HepG2 (cell line): ENCODE data around the gene C20orf202. TPM values are rescaled to one million over a fixed set of nuclear protein-coding genes. Genes with fewer than 3 reads are reported as not detected.

Experiments used
- AKAP8 ChIP-seq: sonication (generic); formaldehyde crosslinking; IDR thresholded peaks from 2 replicates; pipeline ENCODE4 v1.5.1; 2020; ENCODE audit warnings: mild to moderate bottlenecking, missing genetic modification reagents
- BORCS8-MEF2B ChIP-seq: sonication (generic); formaldehyde crosslinking; IDR thresholded peaks from 2 replicates; pipeline ENCODE4 v1.8.0; 2022; ENCODE audit warnings: mild to moderate bottlenecking, missing genetic modification reagents
- BRCA1 ChIP-seq: sonication (generic); formaldehyde crosslinking; IDR thresholded peaks from 2 replicates; pipeline ENCODE4 v1.4.0; 2020; ENCODE audit warnings: missing genetic modification reagents
- DBP ChIP-seq: sonication (generic); formaldehyde crosslinking; IDR thresholded peaks from 2 replicates; pipeline ENCODE4 v1.4.0; 2020; ENCODE audit warnings: missing genetic modification reagents; ENCODE audit errors: not compliant biosample characterization
- ESRRA ChIP-seq: sonication (generic); formaldehyde crosslinking; IDR thresholded peaks from 2 replicates; pipeline ENCODE4 v1.5.1; 2020; ENCODE audit warnings: mild to moderate bottlenecking, low read depth, missing genetic modification reagents
- MAZ ChIP-seq, 2 experiments: sonication (generic) in 1 of 2; formaldehyde crosslinking in 1 of 2; IDR thresholded peaks; 2 replicates each; pipeline versions ENCODE4 v1.5.0 to v1.6.1; 2012 to 2020; ENCODE audit warnings: low read depth in 2 of 2, mild to moderate bottlenecking in 2 of 2, borderline replicate concordance in 1 of 2, improper control_type of control experiment in 1 of 2, low read length in 1 of 2, missing genetic modification reagents in 1 of 2, moderate library complexity in 1 of 2
- SETDB1 ChIP-seq: sonication (generic); formaldehyde crosslinking; IDR thresholded peaks from 2 replicates; pipeline ENCODE4 v1.5.1; 2020; ENCODE audit warnings: missing genetic modification reagents, mild to moderate bottlenecking, borderline replicate concordance
- TERF1 ChIP-seq: sonication (generic); formaldehyde crosslinking; IDR thresholded peaks from 2 replicates; pipeline ENCODE4 v1.8.0; 2022; ENCODE audit warnings: mild to moderate bottlenecking, missing genetic modification reagents, moderate library complexity
- TSC22D2 ChIP-seq: sonication (generic); formaldehyde crosslinking; IDR thresholded peaks from 2 replicates; pipeline ENCODE4 v1.5.1; 2020; ENCODE audit warnings: missing genetic modification reagents, mild to moderate bottlenecking, borderline replicate concordance
- WIZ ChIP-seq: sonication (generic); formaldehyde crosslinking; IDR thresholded peaks from 2 replicates; pipeline ENCODE4 v1.5.1; 2020; ENCODE audit warnings: mild to moderate bottlenecking, missing genetic modification reagents
- XRCC5 ChIP-seq: fragments of 200-400 bp; formaldehyde crosslinking; optimal IDR thresholded peaks from 2 replicates; pipeline ENCODE3; 2017; ENCODE audit warnings: mild to moderate bottlenecking, low read length
- ZBTB20 ChIP-seq: sonication (generic); formaldehyde crosslinking; IDR thresholded peaks from 2 replicates; pipeline ENCODE4 v1.8.1; 2023; ENCODE audit warnings: missing genetic modification reagents, low read depth, mild to moderate bottlenecking, borderline replicate concordance
- ZFP37 ChIP-seq: sonication (generic); formaldehyde crosslinking; IDR thresholded peaks from 2 replicates; pipeline ENCODE4 v1.4.0; 2020; ENCODE audit warnings: missing genetic modification reagents, borderline replicate concordance
- ZFP91 ChIP-seq: sonication (generic); formaldehyde crosslinking; IDR thresholded peaks from 2 replicates; pipeline ENCODE4 v1.9.0; 2022; ENCODE audit warnings: missing genetic modification reagents, mild to moderate bottlenecking, borderline replicate concordance
- ZFY ChIP-seq: sonication (generic); formaldehyde crosslinking; IDR thresholded peaks from 2 replicates; pipeline ENCODE4 v1.4.0; 2020; ENCODE audit warnings: missing genetic modification reagents
- ZNF225 ChIP-seq: sonication (generic); formaldehyde crosslinking; IDR thresholded peaks from 2 replicates; pipeline ENCODE4 v1.4.0; 2020; ENCODE audit warnings: mild to moderate bottlenecking, missing genetic modification reagents
- ZNF280B ChIP-seq: sonication (generic); formaldehyde crosslinking; IDR thresholded peaks from 2 replicates; pipeline ENCODE4 v1.5.0; 2020; ENCODE audit warnings: missing genetic modification reagents, mild to moderate bottlenecking, borderline replicate concordance
- ZNF430 ChIP-seq: sonication (generic); formaldehyde crosslinking; IDR thresholded peaks from 2 replicates; pipeline ENCODE4 v1.9.0; 2021; ENCODE audit warnings: mild to moderate bottlenecking, missing genetic modification reagents
- ZNF446 ChIP-seq: sonication (generic); formaldehyde crosslinking; IDR thresholded peaks from 2 replicates; pipeline ENCODE4 v1.5.0; 2020; ENCODE audit warnings: mild to moderate bottlenecking, missing genetic modification reagents
- ZNF546 ChIP-seq: sonication (generic); formaldehyde crosslinking; conservative IDR thresholded peaks from 2 replicates; pipeline ENCODE4 v1.8.1; 2023; ENCODE audit warnings: mild to moderate bottlenecking, missing genetic modification reagents
- ZNF691 ChIP-seq: sonication (generic); formaldehyde crosslinking; IDR thresholded peaks from 2 replicates; pipeline ENCODE4 v1.4.0; 2020; ENCODE audit warnings: missing genetic modification reagents, low read depth, mild to moderate bottlenecking, borderline replicate concordance
- ZNF724P ChIP-seq: sonication (generic); formaldehyde crosslinking; IDR thresholded peaks from 2 replicates; pipeline ENCODE4 v1.8.0; 2022; ENCODE audit warnings: missing genetic modification reagents, borderline replicate concordance
- polyA plus RNA-seq, 8 experiments: library from polyadenylated mRNA; depleted of rRNA in 3 of 8; stranded (reverse) in 7 of 8; unstranded in 1 of 8; fragments of >200 nt; fragmentation: Illumina TruSeq in 4 of 8; extraction: Trizol in 4 of 8; gene quantifications; 2 replicates each; pipeline versions ENCODE4 v1.2.1 to v1.2.3, GENCODE V29; 2011 to 2016; ENCODE audit warnings: low read depth in 4 of 8, missing spikeins in 1 of 8, mixed read lengths in 1 of 8; ENCODE audit not compliant: insufficient read depth in 1 of 8
- total RNA-seq, 5 experiments: library from RNA; depleted of rRNA; stranded (reverse); fragments of >200 nt; fragmentation: Illumina TruSeq; extraction: Trizol; gene quantifications; 2 replicates each; pipeline ENCODE4 v1.2.3, GENCODE V29; 2016; ENCODE audit warnings: low read depth in 1 of 5

The C20orf202 gene
- total and polyA plus RNA-seq, 2 of the 13 experiments (the other 11 are each of a cell fraction or from before 2014, with no cell fraction given) = 0.20 to 1.2 TPM

- TF ChIP-seq AKAP8 (CRISPR knock-in tag) (0 out of 2 replicates have a peak, but pooled peaks have one; percentile 38), ZNF691 (CRISPR knock-in tag) (0 out of 2 replicates have a peak, but pooled peaks have one; percentile 34), WIZ (CRISPR knock-in tag) (peak; percentile 87; the same call in 1 of the 2 replicates), ZNF280B (peak; percentile 85), BRCA1 (CRISPR knock-in tag) (peak; percentile 69), TERF1 (peak; percentile 81; the same call in 1 of the 2 replicates), ZNF225 (CRISPR knock-in tag) (peak; percentile 26; the same call in 1 of the 2 replicates), ZFY (peak; percentile 48), ZNF546 (CRISPR knock-in tag) (0 out of 2 replicates have a peak, but pooled peaks have one; percentile 84), ZFP37 (peak; percentile 92; the same call in 1 of the 2 replicates), ZFP91 (CRISPR knock-in tag) (0 out of 2 replicates have a peak, but pooled peaks have one; percentile 30), ZNF446 (CRISPR knock-in tag) (peak; percentile 63; the same call in 1 of the 2 replicates), BORCS8-MEF2B (CRISPR knock-in tag) (peak; percentile 62; the same call in 1 of the 2 replicates), XRCC5 (peak; percentile 73), TSC22D2 (CRISPR knock-in tag) (0 out of 2 replicates have a peak, but pooled peaks have one; percentile 39), ZNF724P (CRISPR knock-in tag) (no peak), SETDB1 (CRISPR knock-in tag) (no peak), ZNF430 (CRISPR knock-in tag) (peak; percentile 68; the same call in 1 of the 2 replicates), ZBTB20 (CRISPR knock-in tag) (no peak; the same call in 1 of the 2 replicates), ESRRA (CRISPR knock-in tag) (peak; percentile 29; the same call in 1 of the 2 replicates), DBP (peak; percentile 47), MAZ (IDR thresholded peaks at IDR 0.05; ENCODE audit: borderline replicate concordance, low read depth, low read length) (no peak), MAZ (CRISPR knock-in tag; IDR thresholded peaks at IDR 0.05; ENCODE audit: low read depth) (no peak)
These were observed 31.7 kb upstream of the C20orf202 start (continued) for GRCh38 chr20:1171461-1172093.
